HCT116 (cell line): ENCODE measurements around the gene ZC3H15.

Experiments used
- CBX3 ChIP-seq: IDR thresholded peaks from 2 replicates; pipeline ENCODE4 v1.6.1; 2012; ENCODE audit warnings: low read depth
- EZH2 ChIP-seq: fragments of 200-600 bp; sonication (generic); IDR thresholded peaks from 2 replicates; pipeline ENCODE4 v1.6.1; 2017; ENCODE audit warnings: antibody characterized with exemption, mixed run types
- EZH2phosphoT487 ChIP-seq: fragments of 200-600 bp; IDR thresholded peaks from 2 replicates; pipeline ENCODE4 v1.6.1; 2018; ENCODE audit warnings: antibody characterized with exemption, borderline replicate concordance
- JUND ChIP-seq: IDR thresholded peaks from 2 replicates; pipeline ENCODE4 v1.6.1; 2012
- POLR2A ChIP-seq: IDR thresholded peaks from 2 replicates; pipeline ENCODE4 v1.7.0; 2011; ENCODE audit warnings: borderline replicate concordance; ENCODE audit not compliant: insufficient read depth, insufficient read length; ENCODE audit errors: extremely low read depth
- POLR2AphosphoS5 ChIP-seq: IDR thresholded peaks from 2 replicates; pipeline ENCODE4 v1.6.1; 2011; ENCODE audit warnings: mild to moderate bottlenecking, low read depth, low read length, moderate library complexity
- RAD21 ChIP-seq: IDR thresholded peaks from 2 replicates; pipeline ENCODE4 v1.6.1; 2012; ENCODE audit warnings: low read depth, mild to moderate bottlenecking
- SP1 ChIP-seq: IDR thresholded peaks from 2 replicates; pipeline ENCODE4 v1.6.1; 2012; ENCODE audit warnings: low read depth
- YY1 ChIP-seq: IDR thresholded peaks from 2 replicates; pipeline ENCODE4 v1.6.1; 2011; ENCODE audit warnings: low read length, low read depth, moderate library complexity, mild to moderate bottlenecking; ENCODE audit not compliant: insufficient replicate concordance; ENCODE audit errors: extremely low read depth
- TF ChIP-seq, protein P1 (sequence below), 3 experiments: fragments of 200-600 bp in 1 of 3; sonication (generic) in 1 of 3; IDR thresholded peaks in 2 of 3; conservative IDR thresholded peaks in 1 of 3; 2 replicates each; pipeline ENCODE4 v1.5.1; 2012 to 2017; ENCODE audit warnings: low read depth in 2 of 3, low read length in 2 of 3, antibody characterized with exemption in 1 of 3, borderline replicate concordance in 1 of 3, control low read depth in 1 of 3, mild to moderate bottlenecking in 1 of 3, mixed read lengths in 1 of 3, mixed run types in 1 of 3, moderate library complexity in 1 of 3; ENCODE audit not compliant: insufficient read depth in 1 of 3
- TF ChIP-seq, protein P2 (sequence below): IDR thresholded peaks from 2 replicates; pipeline ENCODE4 v1.6.1; 2012
- TF ChIP-seq, protein P3 (sequence below): IDR thresholded peaks from 2 replicates; pipeline ENCODE4 v1.6.1; 2012; ENCODE audit warnings: low read depth
- TF ChIP-seq, protein P4 (sequence below): IDR thresholded peaks from 2 replicates; pipeline ENCODE4 v1.6.1; 2012

DNA sequence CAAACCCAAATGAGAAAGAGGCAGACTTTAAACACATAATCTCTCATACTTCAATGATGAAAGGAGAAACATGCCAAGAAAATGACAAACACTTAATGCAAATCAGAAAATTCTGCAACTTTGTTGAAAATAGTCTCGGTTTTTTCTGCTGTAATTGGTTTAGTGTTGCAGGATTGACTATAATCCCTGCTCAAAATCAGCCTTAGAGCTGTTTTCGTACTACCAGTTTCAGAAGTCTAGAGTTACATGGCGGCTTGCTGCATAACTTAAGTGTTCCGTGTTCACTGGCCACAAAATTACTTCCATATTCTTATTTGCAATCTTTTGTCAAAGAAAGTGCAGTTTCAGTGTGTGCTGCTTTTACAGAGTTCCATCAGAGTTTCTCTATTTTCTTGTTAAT is 54.9 kb downstream of the ZC3H15 start:
- TF ChIP-seq POLR2AphosphoS5 = no peak
- TF ChIP-seq EZH2phosphoT487 = no peak
- TF ChIP-seq, protein P1, sequence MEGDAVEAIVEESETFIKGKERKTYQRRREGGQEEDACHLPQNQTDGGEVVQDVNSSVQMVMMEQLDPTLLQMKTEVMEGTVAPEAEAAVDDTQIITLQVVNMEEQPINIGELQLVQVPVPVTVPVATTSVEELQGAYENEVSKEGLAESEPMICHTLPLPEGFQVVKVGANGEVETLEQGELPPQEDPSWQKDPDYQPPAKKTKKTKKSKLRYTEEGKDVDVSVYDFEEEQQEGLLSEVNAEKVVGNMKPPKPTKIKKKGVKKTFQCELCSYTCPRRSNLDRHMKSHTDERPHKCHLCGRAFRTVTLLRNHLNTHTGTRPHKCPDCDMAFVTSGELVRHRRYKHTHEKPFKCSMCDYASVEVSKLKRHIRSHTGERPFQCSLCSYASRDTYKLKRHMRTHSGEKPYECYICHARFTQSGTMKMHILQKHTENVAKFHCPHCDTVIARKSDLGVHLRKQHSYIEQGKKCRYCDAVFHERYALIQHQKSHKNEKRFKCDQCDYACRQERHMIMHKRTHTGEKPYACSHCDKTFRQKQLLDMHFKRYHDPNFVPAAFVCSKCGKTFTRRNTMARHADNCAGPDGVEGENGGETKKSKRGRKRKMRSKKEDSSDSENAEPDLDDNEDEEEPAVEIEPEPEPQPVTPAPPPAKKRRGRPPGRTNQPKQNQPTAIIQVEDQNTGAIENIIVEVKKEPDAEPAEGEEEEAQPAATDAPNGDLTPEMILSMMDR (IDR thresholded peaks at IDR 0.05 in 2 of 3, conservative IDR thresholded peaks at IDR 0.05 in 1 of 3; ENCODE audit: borderline replicate concordance in 1 of 3, insufficient read depth in 1 of 3, low read depth in 2 of 3, low read length in 2 of 3) = no peak
- TF ChIP-seq EZH2 = no peak
- no peak for TF ChIP-seq SP1
- no peak for TF ChIP-seq POLR2A
- TF ChIP-seq, protein P2, sequence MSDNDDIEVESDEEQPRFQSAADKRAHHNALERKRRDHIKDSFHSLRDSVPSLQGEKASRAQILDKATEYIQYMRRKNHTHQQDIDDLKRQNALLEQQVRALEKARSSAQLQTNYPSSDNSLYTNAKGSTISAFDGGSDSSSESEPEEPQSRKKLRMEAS = no peak
- TF ChIP-seq YY1 = no peak
- no peak for TF ChIP-seq RAD21
- TF ChIP-seq, protein P3, sequence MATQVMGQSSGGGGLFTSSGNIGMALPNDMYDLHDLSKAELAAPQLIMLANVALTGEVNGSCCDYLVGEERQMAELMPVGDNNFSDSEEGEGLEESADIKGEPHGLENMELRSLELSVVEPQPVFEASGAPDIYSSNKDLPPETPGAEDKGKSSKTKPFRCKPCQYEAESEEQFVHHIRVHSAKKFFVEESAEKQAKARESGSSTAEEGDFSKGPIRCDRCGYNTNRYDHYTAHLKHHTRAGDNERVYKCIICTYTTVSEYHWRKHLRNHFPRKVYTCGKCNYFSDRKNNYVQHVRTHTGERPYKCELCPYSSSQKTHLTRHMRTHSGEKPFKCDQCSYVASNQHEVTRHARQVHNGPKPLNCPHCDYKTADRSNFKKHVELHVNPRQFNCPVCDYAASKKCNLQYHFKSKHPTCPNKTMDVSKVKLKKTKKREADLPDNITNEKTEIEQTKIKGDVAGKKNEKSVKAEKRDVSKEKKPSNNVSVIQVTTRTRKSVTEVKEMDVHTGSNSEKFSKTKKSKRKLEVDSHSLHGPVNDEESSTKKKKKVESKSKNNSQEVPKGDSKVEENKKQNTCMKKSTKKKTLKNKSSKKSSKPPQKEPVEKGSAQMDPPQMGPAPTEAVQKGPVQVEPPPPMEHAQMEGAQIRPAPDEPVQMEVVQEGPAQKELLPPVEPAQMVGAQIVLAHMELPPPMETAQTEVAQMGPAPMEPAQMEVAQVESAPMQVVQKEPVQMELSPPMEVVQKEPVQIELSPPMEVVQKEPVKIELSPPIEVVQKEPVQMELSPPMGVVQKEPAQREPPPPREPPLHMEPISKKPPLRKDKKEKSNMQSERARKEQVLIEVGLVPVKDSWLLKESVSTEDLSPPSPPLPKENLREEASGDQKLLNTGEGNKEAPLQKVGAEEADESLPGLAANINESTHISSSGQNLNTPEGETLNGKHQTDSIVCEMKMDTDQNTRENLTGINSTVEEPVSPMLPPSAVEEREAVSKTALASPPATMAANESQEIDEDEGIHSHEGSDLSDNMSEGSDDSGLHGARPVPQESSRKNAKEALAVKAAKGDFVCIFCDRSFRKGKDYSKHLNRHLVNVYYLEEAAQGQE = no peak
- no peak for TF ChIP-seq CBX3
- TF ChIP-seq, protein P4, sequence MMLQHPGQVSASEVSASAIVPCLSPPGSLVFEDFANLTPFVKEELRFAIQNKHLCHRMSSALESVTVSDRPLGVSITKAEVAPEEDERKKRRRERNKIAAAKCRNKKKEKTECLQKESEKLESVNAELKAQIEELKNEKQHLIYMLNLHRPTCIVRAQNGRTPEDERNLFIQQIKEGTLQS = no peak
- no peak for TF ChIP-seq JUND
